HEK293 (cell line): ENCODE results near the gene ANO9.

Source experiments
- CTCF ChIP-seq: fragments of 450-650 bp; formaldehyde crosslinking; IDR thresholded peaks from 2 replicates; pipeline ENCODE4 v1.5.1; 2016; ENCODE audit warnings: missing biosample characterization, missing genetic modification characterization
- PRDM1 ChIP-seq: fragments of 450-650 bp; formaldehyde crosslinking; IDR thresholded peaks from 2 replicates; pipeline ENCODE4; 2016; ENCODE audit warnings: missing biosample characterization, missing genetic modification characterization
- ZBTB8A ChIP-seq: fragments of 450-650 bp; formaldehyde crosslinking; IDR thresholded peaks from 2 replicates; pipeline ENCODE4 v1.5.1; 2016; ENCODE audit warnings: missing biosample characterization, missing genetic modification characterization
- ZFP3 ChIP-seq: fragments of 450-650 bp; formaldehyde crosslinking; IDR thresholded peaks from 2 replicates; pipeline ENCODE4 v1.5.1; 2016; ENCODE audit warnings: low read depth, missing biosample characterization, missing genetic modification characterization
- ZNF146 ChIP-seq: fragments of 450-650 bp; formaldehyde crosslinking; IDR thresholded peaks from 2 replicates; pipeline ENCODE4 v1.5.1; 2016; ENCODE audit warnings: missing biosample characterization, missing genetic modification characterization
- ZNF544 ChIP-seq: fragments of 450-650 bp; formaldehyde crosslinking; IDR thresholded peaks from 2 replicates; pipeline ENCODE4 v1.5.0; 2017; ENCODE audit warnings: missing biosample characterization, missing genetic modification characterization
- ZNF580 ChIP-seq: fragments of 450-650 bp; formaldehyde crosslinking; IDR thresholded peaks from 2 replicates; pipeline ENCODE4 v1.5.1; 2016; ENCODE audit warnings: missing biosample characterization, missing genetic modification characterization
- ZNF792 ChIP-seq: fragments of 450-650 bp; formaldehyde crosslinking; IDR thresholded peaks from 2 replicates; pipeline ENCODE4 v1.5.1; 2016; ENCODE audit warnings: missing biosample characterization, missing genetic modification characterization

GRCh38 chr11:396948-397548 lies 44.8 kb downstream of the ANO9 start:
- TF ChIP-seq ZNF146 (no peak), ZNF544 (tag by site-specific recombination) (no peak), PRDM1 (tag by site-specific recombination) (no peak), ZNF792 (tag by site-specific recombination) (no peak), ZNF580 (no peak), CTCF (tag by site-specific recombination) (no peak), ZFP3 (tag by site-specific recombination) (no peak), ZBTB8A (tag by site-specific recombination) (no peak)
